CD8-positive, alpha-beta memory T cell (primary cell): ENCODE results near the gene WDR45B. TPM values are rescaled to one million over a fixed set of nuclear protein-coding genes. Genes with fewer than 3 reads are reported as not detected.

Experiments
- CTCF ChIA-PET: fragments of 350-600 bp; sonication (Branson Sonifier 250); formaldehyde crosslinking; loops from one replicate; lab custom pipeline; 2021; ENCODE audit warnings: antibody characterized with exemption; lab: Charles Lee
- POLR2A ChIA-PET: fragments of 350-600 bp; sonication (Branson Sonifier 250); formaldehyde crosslinking; loops from one replicate; lab custom pipeline; 2021; ENCODE audit warnings: antibody characterized with exemption; lab: Charles Lee
- DNase-seq, 5 donors: peaks; one replicate each; pipeline versions ENCODE4 v3.0.0 to v3.0.0-alpha.2; 2020 to 2022; ENCODE audit warnings: mixed read lengths in 1 of 5
- H3K27ac ChIP-seq: one replicate; pipeline ENCODE4 v1.7.0; 2013; ENCODE audit warnings: low read depth, mild to moderate bottlenecking, low read length, moderate library complexity
- H3K27me3 ChIP-seq: 2 replicates; pipeline ENCODE4 v1.7.0; 2013; ENCODE audit warnings: low read length, mild to moderate bottlenecking; ENCODE audit not compliant: insufficient read depth, poor library complexity, severe bottlenecking
- H3K36me3 ChIP-seq: 2 replicates; pipeline ENCODE4 v1.7.0; 2013; ENCODE audit warnings: mild to moderate bottlenecking, low read length, moderate library complexity; ENCODE audit not compliant: insufficient read depth
- H3K4me1 ChIP-seq: 2 replicates; pipeline ENCODE4 v1.7.0; 2013; ENCODE audit warnings: mild to moderate bottlenecking, low read length, moderate library complexity; ENCODE audit not compliant: insufficient read depth
- H3K4me3 ChIP-seq: 2 replicates; pipeline ENCODE4 v1.7.0; 2013; ENCODE audit warnings: mild to moderate bottlenecking, low read length
- H3K9me3 ChIP-seq: 2 replicates; pipeline ENCODE4 v1.7.0; 2013; ENCODE audit warnings: mild to moderate bottlenecking, low read length
- H3K27ac Mint-ChIP-seq, 8 donors: one replicate each; pipeline ENCODE4 v1.8.0; 2020 to 2021; ENCODE audit warnings: mixed read lengths in 8 of 8, mild to moderate bottlenecking in 6 of 8, inconsistent platforms in 3 of 8, moderate library complexity in 3 of 8
- H3K27me3 Mint-ChIP-seq, 2 donors: one replicate each; pipeline ENCODE4 v1.8.0; 2020 to 2021; ENCODE audit warnings: mixed read lengths in 2 of 2, mild to moderate bottlenecking in 1 of 2, moderate library complexity in 1 of 2
- H3K36me3 Mint-ChIP-seq, 3 donors: one replicate each; pipeline ENCODE4 v1.8.0; 2020 to 2021; ENCODE audit warnings: mixed read lengths in 3 of 3, inconsistent platforms in 1 of 3, mild to moderate bottlenecking in 1 of 3
- H3K4me1 Mint-ChIP-seq, 3 donors: one replicate each; pipeline ENCODE4 v1.8.0; 2020 to 2021; ENCODE audit warnings: mixed read lengths in 3 of 3, inconsistent platforms in 1 of 3, mild to moderate bottlenecking in 1 of 3
- H3K4me3 Mint-ChIP-seq, 7 donors: one replicate each; pipeline ENCODE4 v1.8.0; 2020 to 2021; ENCODE audit warnings: mixed read lengths in 7 of 7, mild to moderate bottlenecking in 6 of 7, moderate library complexity in 4 of 7, inconsistent platforms in 2 of 7
- H3K9me3 Mint-ChIP-seq, 5 donors: one replicate each; pipeline ENCODE4 v1.8.0; 2020 to 2022; ENCODE audit warnings: mixed read lengths in 5 of 5, mild to moderate bottlenecking in 3 of 5, moderate library complexity in 2 of 5, inconsistent platforms in 1 of 5
- polyA plus RNA-seq: library from polyadenylated mRNA; unstranded; fragments of 300-500 nt; fragmentation: Illumina TruSeq; gene quantifications from one replicate; pipeline ENCODE4 v1.2.3, GENCODE V29; 2021
- total RNA-seq, 2 experiments: library from RNA; stranded (reverse); gene quantifications; one replicate each; pipeline ENCODE4 v1.2.3, GENCODE V29; 2021

Gene WDR45B
- total and polyA plus RNA-seq, 3 experiments from 2014 or later = 41.9 to 50.1 (median 49.1) TPM

DNA sequence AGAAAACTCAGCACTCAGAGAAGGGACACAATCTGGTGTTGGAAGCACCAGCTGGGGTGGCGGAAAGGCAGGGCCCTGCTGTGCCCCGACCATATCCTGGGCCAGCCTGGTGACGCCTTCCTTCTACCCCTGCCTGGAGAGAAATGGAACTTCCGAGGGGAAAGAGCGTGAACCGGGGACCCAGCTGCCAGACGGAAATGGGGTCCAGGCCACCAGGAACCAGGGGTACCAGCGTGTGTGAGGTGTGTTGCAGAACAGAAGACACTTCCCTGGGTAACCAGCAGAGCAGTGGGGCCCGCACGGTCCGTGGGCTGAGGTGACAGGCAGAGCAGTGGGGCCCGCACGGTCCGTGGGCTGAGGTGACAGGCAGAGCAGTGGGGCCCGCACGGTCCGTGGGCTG, 43.5 kb upstream of the WDR45B start:
- no peak for DNase-seq
- Histone ChIP-seq H3K27ac (no peak overlapping the region), H3K4me1 (no peaks in the 10 kb centered on the region), H3K27me3 (no peaks in the 10 kb centered on the region), H3K4me3 (no peak overlapping the region), H3K36me3 (no peaks in the 10 kb centered on the region), H3K9me3 (no peaks in the 10 kb centered on the region)
- Mint-ChIP-seq H3K4me3 (no peak overlapping the region), H3K9me3 (peaks cover 5 to 14% (median 10%) of the 10 kb centered on the region in 5 donors), H3K27me3 (peaks cover 0 to 6% of the 10 kb centered on the region in 2 donors), H3K36me3 (peaks cover 8 to 14% (median 10%) of the 10 kb centered on the region in 3 donors), H3K4me1 (peaks cover 0 to under 1% (median 0%) of the 10 kb centered on the region in 3 donors), H3K27ac (no peak overlapping the region)
- CTCF ChIA-PET = interaction anchor here (1.5 kb wide), 1 partner anchor 23 kb away, joined by 3 read pairs; no protein-coding TSS in a partner anchor
- POLR2A ChIA-PET = no interaction called here

DNA sequence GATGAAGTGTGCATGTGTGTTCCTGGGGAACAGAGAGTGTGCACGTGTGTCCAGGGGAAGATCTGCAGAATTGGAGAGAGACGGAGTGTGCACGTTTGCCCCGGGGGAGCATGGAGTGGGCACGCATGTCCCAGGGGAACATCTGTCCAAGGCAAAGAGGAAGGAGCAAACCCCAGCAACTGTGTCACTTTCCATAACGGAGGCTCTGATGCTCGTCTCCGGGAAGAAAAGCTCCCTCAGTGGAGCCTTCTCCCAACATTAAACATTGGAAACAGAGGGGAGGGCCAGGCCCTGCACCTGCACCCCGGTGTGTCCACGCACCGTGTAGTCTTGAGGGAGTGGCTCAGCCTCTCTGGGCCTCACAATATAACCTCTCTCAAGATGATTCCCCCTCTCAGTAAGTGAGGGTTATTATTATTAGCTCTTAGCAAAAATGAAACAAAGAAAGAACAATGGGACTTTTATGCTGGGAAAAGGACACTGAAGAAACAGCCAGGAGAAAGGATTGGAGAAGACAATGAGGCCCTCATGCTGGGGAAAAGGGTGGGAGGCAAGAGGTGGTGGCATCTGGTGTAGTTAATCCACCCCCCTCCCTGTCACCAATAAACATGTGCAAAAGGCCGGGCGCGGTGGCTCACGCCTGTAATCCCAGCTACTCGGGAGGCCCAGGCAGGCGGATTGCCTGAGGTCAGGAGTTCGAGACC, 42.7 kb upstream of the WDR45B start:
- Histone ChIP-seq H3K9me3 (no peaks in the 10 kb centered on the region), H3K4me1 (no peaks in the 10 kb centered on the region), H3K27me3 (no peaks in the 10 kb centered on the region), H3K27ac (no peak overlapping the region), H3K4me3 (no peak overlapping the region), H3K36me3 (no peaks in the 10 kb centered on the region)
- no peak overlapping the region for H3K4me3 Mint-ChIP-seq
- POLR2A ChIA-PET = no interaction called here
- DNase-seq = no peak
- H3K9me3 Mint-ChIP-seq = peaks cover 5 to 14% (median 10%) of the 10 kb centered on the region in 5 donors
- no peak overlapping the region for H3K27ac Mint-ChIP-seq
- H3K27me3 Mint-ChIP-seq = peaks cover 0 to 6% of the 10 kb centered on the region in 2 donors
- CTCF ChIA-PET = interaction anchor here (1.5 kb wide), 1 partner anchor 22 kb away, joined by 3 read pairs; no protein-coding TSS in a partner anchor
- H3K36me3 Mint-ChIP-seq = peaks cover 8 to 14% (median 10%) of the 10 kb centered on the region in 3 donors
- no peaks in the 10 kb centered on the region for H3K4me1 Mint-ChIP-seq

DNA sequence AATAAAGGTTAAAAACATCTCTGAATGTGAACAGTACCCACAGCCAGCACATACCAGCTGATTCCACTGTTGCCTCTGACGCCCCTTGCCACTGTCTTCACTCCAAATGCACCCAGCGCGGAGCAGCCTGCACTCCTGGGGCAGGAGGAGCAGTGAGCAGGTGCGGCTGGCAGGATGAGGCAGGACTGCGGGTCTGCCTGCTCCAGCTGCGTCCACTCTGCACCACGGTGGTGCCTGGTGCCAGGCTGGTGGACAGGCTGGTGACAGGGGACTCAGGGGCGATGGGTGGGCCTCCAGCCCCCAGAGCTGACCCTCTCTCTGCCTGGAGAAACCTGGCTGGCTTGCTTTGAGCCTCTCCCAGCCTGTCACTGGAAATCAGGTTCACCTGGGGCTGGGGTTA, 40.8 kb upstream of the WDR45B start:
- Histone ChIP-seq H3K27me3 (no peaks in the 10 kb centered on the region), H3K4me1 (no peaks in the 10 kb centered on the region)

DNA sequence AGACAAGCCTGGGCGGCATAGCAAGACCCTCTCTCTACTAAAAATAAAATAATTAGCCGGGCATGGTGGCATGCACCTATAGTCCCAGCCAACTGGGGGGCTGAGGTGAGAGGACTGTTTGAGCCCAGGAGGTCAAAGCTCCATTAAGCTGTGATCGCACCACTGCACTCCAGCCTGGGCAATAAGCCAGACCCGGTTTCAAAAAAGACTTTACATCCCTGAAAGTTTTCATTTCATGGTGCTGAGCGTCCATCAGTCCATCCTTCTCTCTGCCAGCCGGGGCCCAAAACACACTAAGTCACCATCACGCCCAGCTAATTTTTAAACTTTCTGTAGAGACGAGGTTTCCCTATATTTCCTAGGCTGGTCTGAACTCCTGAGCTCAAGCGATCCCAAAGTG, 39.6 kb upstream of the WDR45B start:
- ChIA-PET POLR2A (no interaction called here), CTCF (no interaction called here)
- Histone ChIP-seq H3K4me3 (no peak overlapping the region), H3K27me3 (no peaks in the 10 kb centered on the region), H3K36me3 (no peaks in the 10 kb centered on the region), H3K4me1 (no peaks in the 10 kb centered on the region), H3K9me3 (no peaks in the 10 kb centered on the region), H3K27ac (no peak overlapping the region)
- no peak for DNase-seq
- H3K9me3 Mint-ChIP-seq = peaks cover 0 to 2% (median 0%) of the 10 kb centered on the region in 5 donors
- peaks cover 0 to 6% (median 3%) of the 10 kb centered on the region in 3 donors for H3K36me3 Mint-ChIP-seq
- H3K4me1 Mint-ChIP-seq = no peaks in the 10 kb centered on the region
- H3K4me3 Mint-ChIP-seq = no peak overlapping the region
- H3K27me3 Mint-ChIP-seq = no peaks in the 10 kb centered on the region
- no peak overlapping the region for H3K27ac Mint-ChIP-seq

More for the DNA sequence above, 40.8 kb upstream of the WDR45B start:
- H3K9me3 Mint-ChIP-seq = peaks cover 0 to 3% (median 2%) of the 10 kb centered on the region in 5 donors
- peak overlapping the region in 1 of 8 donors; percentile 22 for H3K27ac Mint-ChIP-seq
- no peak for DNase-seq
- H3K4me3 ChIP-seq = no peak overlapping the region
- no peak overlapping the region for H3K4me3 Mint-ChIP-seq
- CTCF ChIA-PET = no interaction called here
- no peaks in the 10 kb centered on the region for H3K4me1 Mint-ChIP-seq
- H3K9me3 ChIP-seq = no peaks in the 10 kb centered on the region
- POLR2A ChIA-PET = no interaction called here
- no peaks in the 10 kb centered on the region for H3K36me3 ChIP-seq
- no peaks in the 10 kb centered on the region for H3K27me3 Mint-ChIP-seq
- no peak overlapping the region for H3K27ac ChIP-seq
- H3K36me3 Mint-ChIP-seq = peaks cover 3 to 8% (median 5%) of the 10 kb centered on the region in 3 donors

DNA sequence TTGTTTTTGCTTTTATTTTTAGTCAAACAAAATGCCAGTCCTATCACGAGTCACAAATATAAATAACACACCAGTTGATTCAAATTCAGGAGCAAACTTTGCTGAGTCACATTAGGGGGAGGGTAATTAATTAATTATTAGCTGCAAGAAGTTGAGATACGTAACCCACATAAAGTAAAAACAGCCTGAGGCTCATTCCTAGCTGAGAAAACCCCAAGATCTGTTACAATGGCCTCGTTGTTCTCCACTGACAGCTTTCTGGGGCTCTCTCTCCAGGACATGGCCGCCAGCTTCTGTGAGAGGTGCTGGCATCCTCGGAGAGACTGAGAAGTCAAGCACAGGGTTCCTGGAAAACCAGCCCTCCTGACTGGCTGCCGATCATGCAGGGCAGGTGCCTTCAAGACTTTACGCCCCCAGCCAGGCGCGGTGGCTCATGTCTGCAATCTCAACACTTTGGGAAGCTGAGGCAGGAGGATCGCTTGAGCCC, 39.2 kb upstream of the WDR45B start:
- peak in 1 of 5 donors; percentile 3 for DNase-seq
- POLR2A ChIA-PET = no interaction called here

DNA sequence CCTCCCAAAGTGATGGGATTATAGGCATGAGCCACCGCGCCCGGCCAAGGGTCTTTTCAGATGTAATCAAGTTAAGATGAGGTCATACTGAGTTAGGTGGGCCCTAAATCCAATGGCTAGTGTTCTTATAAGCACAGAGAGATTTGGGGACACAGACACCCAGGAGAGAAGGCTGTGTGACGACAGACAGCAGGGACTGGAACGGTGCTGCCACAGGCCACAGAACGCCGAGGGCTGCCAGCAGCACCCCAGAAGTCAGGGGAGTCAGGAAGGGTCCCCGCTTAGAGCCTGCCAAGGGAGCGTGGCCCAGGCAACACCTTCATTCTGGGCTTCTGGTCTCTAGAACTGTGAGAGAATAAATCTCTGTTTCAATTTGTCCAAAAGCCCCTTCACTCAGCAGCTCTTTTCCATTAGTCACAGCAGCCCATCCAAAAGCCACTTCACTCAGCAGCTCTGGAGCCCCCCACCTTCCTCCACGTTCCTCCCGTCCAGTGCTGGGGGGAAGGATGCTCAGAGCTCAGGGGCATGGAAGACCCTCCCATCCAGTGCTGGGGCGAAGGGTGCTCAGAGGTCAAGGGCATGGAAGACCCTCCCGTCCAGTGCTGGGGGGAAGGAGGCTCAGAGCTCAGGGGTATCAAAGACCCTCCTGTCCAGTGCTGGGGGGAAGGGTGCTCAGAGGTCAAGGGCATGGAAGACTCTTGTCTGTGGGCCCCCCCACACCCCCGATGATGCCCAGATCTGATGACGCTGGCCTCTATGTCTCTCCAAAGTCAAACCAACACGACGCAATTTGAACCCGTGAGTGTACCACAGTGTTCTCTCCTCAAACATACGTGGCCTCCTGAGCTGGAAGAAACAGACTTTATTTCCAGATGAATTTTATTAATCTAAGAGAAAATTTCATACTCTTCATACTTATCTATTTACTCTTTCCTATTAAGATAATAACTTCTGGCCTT, 38.4 kb upstream of the WDR45B start:
- Mint-ChIP-seq H3K27me3 (no peaks in the 10 kb centered on the region), H3K4me1 (no peaks in the 10 kb centered on the region), H3K9me3 (peaks cover 4 to 9% (median 8%) of the 10 kb centered on the region in 5 donors), H3K27ac (no peak overlapping the region), H3K4me3 (no peak overlapping the region), H3K36me3 (peaks cover 6 to 10% (median 7%) of the 10 kb centered on the region in 3 donors)
- no peaks in the 10 kb centered on the region for H3K4me1 ChIP-seq
- peak in 1 of 5 donors; percentile 41 for DNase-seq
- H3K9me3 ChIP-seq = no peaks in the 10 kb centered on the region
- H3K36me3 ChIP-seq = no peaks in the 10 kb centered on the region
- CTCF ChIA-PET = no interaction called here
- no peaks in the 10 kb centered on the region for H3K27me3 ChIP-seq
- POLR2A ChIA-PET = no interaction called here
- no peak overlapping the region for H3K4me3 ChIP-seq
- H3K27ac ChIP-seq = no peak overlapping the region

More for the DNA sequence above, 39.2 kb upstream of the WDR45B start:
- CTCF ChIA-PET = no interaction called here
- Mint-ChIP-seq H3K36me3 (peaks cover 2 to 6% (median 3%) of the 10 kb centered on the region in 3 donors), H3K4me3 (no peak overlapping the region), H3K4me1 (no peaks in the 10 kb centered on the region), H3K27me3 (no peaks in the 10 kb centered on the region), H3K9me3 (peaks cover 0 to 2% (median under 1%) of the 10 kb centered on the region in 5 donors), H3K27ac (no peak overlapping the region)
- H3K4me1 ChIP-seq = no peaks in the 10 kb centered on the region
- no peak overlapping the region for H3K4me3 ChIP-seq
- no peak overlapping the region for H3K27ac ChIP-seq
- H3K9me3 ChIP-seq = no peaks in the 10 kb centered on the region
- no peaks in the 10 kb centered on the region for H3K27me3 ChIP-seq
- no peaks in the 10 kb centered on the region for H3K36me3 ChIP-seq

DNA sequence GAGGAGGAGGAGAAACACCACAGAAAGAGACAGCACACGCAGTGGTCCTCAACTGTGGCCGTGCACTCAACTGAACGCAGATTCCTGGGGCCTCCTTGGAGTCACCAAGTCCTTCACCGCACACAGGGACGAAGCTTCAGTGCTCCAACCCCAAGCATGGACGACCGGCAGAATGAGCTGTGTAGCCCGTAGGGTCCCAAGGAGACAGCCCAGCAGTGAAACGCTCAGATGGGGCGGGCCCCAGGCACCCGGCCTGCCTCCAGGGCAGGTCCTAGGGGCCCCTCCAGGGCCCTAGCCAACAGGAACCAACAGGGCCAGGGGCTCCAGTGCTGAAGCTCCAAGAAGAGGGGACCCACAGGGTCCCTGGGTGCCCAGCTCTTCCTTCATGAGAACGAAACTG, 37.0 kb upstream of the WDR45B start:
- no peak for DNase-seq
- CTCF ChIA-PET = no interaction called here
- POLR2A ChIA-PET = no interaction called here
- H3K9me3 ChIP-seq = peaks cover 4% of the 10 kb centered on the region
- Mint-ChIP-seq H3K9me3 (peaks cover 4 to 13% (median 10%) of the 10 kb centered on the region in 5 donors), H3K27me3 (no peaks in the 10 kb centered on the region), H3K36me3 (peaks cover 4 to 11% (median 7%) of the 10 kb centered on the region in 3 donors), H3K4me3 (no peak overlapping the region), H3K27ac (no peak overlapping the region), H3K4me1 (no peaks in the 10 kb centered on the region)
- no peak overlapping the region for H3K4me3 ChIP-seq
- no peak overlapping the region for H3K27ac ChIP-seq
- H3K36me3 ChIP-seq = no peaks in the 10 kb centered on the region
- H3K27me3 ChIP-seq = no peaks in the 10 kb centered on the region
- no peaks in the 10 kb centered on the region for H3K4me1 ChIP-seq
